Nephron progenitor cell (in vitro differentiated cells): ENCODE measurements around the gene USP34.
A peak's percentile ranks its signal among the peaks of the same experiment; 100 is the strongest.
"Not testable (repeated sequence)": the region's sequence is repeated elsewhere in the genome, so short reads cannot be mapped to it uniquely, and the experiment has no call there.

Source experiments
- DNase-seq: peaks from one replicate; pipeline ENCODE4 v3.0.0; 2021
- H3K27ac Mint-ChIP-seq: 2 replicates; pipeline ENCODE4 v1.8.0; 2021; ENCODE audit warnings: mild to moderate bottlenecking, moderate library complexity, mixed read lengths
- H3K27me3 Mint-ChIP-seq: 2 replicates; pipeline ENCODE4 v1.8.0; 2021; ENCODE audit warnings: mild to moderate bottlenecking, low read depth, mixed read lengths; ENCODE audit not compliant: poor library complexity
- H3K36me3 Mint-ChIP-seq: 2 replicates; pipeline ENCODE4 v1.8.0; 2021; ENCODE audit warnings: low read depth, mixed read lengths
- H3K4me1 Mint-ChIP-seq: 2 replicates; pipeline ENCODE4 v1.8.0; 2021; ENCODE audit warnings: mixed read lengths
- H3K4me3 Mint-ChIP-seq: 2 replicates; pipeline ENCODE4 v1.8.0; 2021; ENCODE audit warnings: mild to moderate bottlenecking, moderate library complexity, mixed read lengths
- H3K9me3 Mint-ChIP-seq: 2 replicates; pipeline ENCODE4 v1.8.0; 2021; ENCODE audit warnings: mild to moderate bottlenecking, moderate library complexity, mixed read lengths
- TF ChIP-seq, protein P1 (sequence below): fragments of 200-600 bp; sonication (generic); IDR thresholded peaks from 2 replicates; pipeline ENCODE4 v1.5.0; 2021; ENCODE audit warnings: antibody characterized with exemption

The USP34 gene

GRCh38 chr2:61463769-61464475 lies 7.0 kb downstream of the USP34 start:
- no peaks in the 10 kb centered on the region for H3K9me3 Mint-ChIP-seq
- H3K4me3 Mint-ChIP-seq: no peak overlapping the region
- DNase-seq: no peak
- peaks cover 33% of the 10 kb centered on the region for H3K36me3 Mint-ChIP-seq
- H3K27ac Mint-ChIP-seq: peak overlapping the region; percentile 59
- no peaks in the 10 kb centered on the region for H3K27me3 Mint-ChIP-seq
- H3K4me1 Mint-ChIP-seq: peaks cover 22% of the 10 kb centered on the region
- TF ChIP-seq, protein P1, sequence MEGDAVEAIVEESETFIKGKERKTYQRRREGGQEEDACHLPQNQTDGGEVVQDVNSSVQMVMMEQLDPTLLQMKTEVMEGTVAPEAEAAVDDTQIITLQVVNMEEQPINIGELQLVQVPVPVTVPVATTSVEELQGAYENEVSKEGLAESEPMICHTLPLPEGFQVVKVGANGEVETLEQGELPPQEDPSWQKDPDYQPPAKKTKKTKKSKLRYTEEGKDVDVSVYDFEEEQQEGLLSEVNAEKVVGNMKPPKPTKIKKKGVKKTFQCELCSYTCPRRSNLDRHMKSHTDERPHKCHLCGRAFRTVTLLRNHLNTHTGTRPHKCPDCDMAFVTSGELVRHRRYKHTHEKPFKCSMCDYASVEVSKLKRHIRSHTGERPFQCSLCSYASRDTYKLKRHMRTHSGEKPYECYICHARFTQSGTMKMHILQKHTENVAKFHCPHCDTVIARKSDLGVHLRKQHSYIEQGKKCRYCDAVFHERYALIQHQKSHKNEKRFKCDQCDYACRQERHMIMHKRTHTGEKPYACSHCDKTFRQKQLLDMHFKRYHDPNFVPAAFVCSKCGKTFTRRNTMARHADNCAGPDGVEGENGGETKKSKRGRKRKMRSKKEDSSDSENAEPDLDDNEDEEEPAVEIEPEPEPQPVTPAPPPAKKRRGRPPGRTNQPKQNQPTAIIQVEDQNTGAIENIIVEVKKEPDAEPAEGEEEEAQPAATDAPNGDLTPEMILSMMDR: no peak

DNA sequence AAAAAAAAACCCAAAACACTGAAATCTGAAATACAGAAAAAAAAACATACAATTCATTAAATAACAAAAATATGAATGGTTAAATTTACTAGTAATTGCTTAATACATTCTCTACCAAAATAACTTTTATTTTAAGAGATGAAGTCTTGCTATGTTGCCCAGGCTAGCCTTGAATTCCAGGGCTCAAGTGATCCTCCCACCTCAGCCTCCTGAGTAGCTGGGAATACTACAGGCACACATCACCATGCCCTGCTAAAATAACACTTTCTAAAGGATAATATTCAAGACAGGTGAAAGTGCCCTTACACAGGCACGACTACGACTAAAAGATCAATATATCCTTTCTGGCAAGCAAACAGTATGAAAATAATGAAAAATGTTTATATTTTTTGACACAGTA lies 9.5 kb downstream of the USP34 start:
- H3K27ac Mint-ChIP-seq: no peak overlapping the region
- TF ChIP-seq, protein P1: no peak
- no peak for DNase-seq

GRCh38 chr2:61460163-61460562 lies 10.7 kb downstream of the USP34 start:
- H3K4me3 Mint-ChIP-seq: no peak overlapping the region

More for the DNA sequence above, 9.5 kb downstream of the USP34 start:
- Mint-ChIP-seq H3K36me3 (peaks cover 32% of the 10 kb centered on the region), H3K27me3 (peaks cover 6% of the 10 kb centered on the region), H3K9me3 (no peaks in the 10 kb centered on the region), H3K4me3 (no peak overlapping the region), H3K4me1 (peaks cover 36% of the 10 kb centered on the region)

DNA sequence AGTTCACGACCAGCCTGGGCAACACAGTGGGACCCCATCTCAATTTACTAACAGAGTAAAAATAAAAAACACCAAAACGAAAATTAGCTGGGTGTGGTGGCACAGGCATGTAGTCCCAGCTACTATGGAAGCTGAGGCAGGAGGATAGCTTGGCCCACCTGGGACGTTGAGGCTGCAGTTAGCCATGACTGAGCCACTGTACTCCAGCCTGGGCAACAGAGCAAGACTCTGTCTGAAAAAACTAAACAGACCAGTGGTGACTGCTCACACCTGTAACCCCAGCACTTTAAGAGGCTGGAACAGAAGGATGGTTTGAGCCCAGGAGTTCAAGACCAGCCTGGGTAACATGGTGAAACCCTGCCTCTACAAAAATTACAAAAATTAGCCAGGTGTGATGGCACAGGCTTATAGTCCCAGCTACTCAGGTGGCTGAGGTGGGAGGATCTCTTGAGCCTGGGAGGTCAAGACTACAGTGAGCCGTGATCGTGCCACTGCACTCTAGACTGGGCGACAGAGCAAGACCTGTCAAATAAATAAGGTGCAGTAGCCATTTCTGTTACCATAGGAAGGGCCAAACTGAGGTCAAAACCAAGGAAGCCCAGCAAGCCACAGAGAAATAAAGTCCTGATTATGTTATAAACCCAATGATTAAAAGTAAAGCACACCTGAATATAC lies 14.0 kb downstream of the USP34 start:
- Mint-ChIP-seq H3K4me1 (peaks cover 23% of the 10 kb centered on the region), H3K27ac (no peak overlapping the region), H3K4me3 (no peak overlapping the region), H3K27me3 (peaks cover 10% of the 10 kb centered on the region), H3K36me3 (peaks cover 43% of the 10 kb centered on the region), H3K9me3 (peaks cover 7% of the 10 kb centered on the region)
- TF ChIP-seq, protein P1: no peak
- DNase-seq: no peak

More at GRCh38 chr2:61460163-61460562, 10.7 kb downstream of the USP34 start:
- TF ChIP-seq, protein P1: no peak
- no peaks in the 10 kb centered on the region for H3K9me3 Mint-ChIP-seq
- H3K27me3 Mint-ChIP-seq: peaks cover 8% of the 10 kb centered on the region
- DNase-seq: no peak
- H3K36me3 Mint-ChIP-seq: peaks cover 40% of the 10 kb centered on the region
- H3K27ac Mint-ChIP-seq: no peak overlapping the region
- peaks cover 36% of the 10 kb centered on the region for H3K4me1 Mint-ChIP-seq

- TF ChIP-seq, protein P1: no peak
- peaks cover 43% of the 10 kb centered on the region for H3K36me3 Mint-ChIP-seq
- peaks cover 19% of the 10 kb centered on the region for H3K4me1 Mint-ChIP-seq
- no peak overlapping the region for H3K4me3 Mint-ChIP-seq
- H3K27me3 Mint-ChIP-seq: peaks cover 12% of the 10 kb centered on the region
- peaks cover 12% of the 10 kb centered on the region for H3K9me3 Mint-ChIP-seq
- peak overlapping the region; percentile 19 for H3K27ac Mint-ChIP-seq
- DNase-seq: no peak
Measured at GRCh38 chr2:61456070-61456745, 14.7 kb downstream of the USP34 start.

GRCh38 chr2:61454972-61455371 lies 15.9 kb downstream of the USP34 start:
- H3K4me3 Mint-ChIP-seq, H3K27ac Mint-ChIP-seq, DNase-seq: not testable (repeated sequence)
- Mint-ChIP-seq H3K36me3 (peaks cover 48% of the 10 kb centered on the region), H3K4me1 (peaks cover 19% of the 10 kb centered on the region), H3K9me3 (peaks cover 25% of the 10 kb centered on the region), H3K27me3 (peaks cover 13% of the 10 kb centered on the region)
